AG04450 (cell line): ENCODE measurements around the gene ISG15. TPM values are rescaled to one million over a fixed set of nuclear protein-coding genes. Genes with fewer than 3 reads are reported as not detected.
A peak's percentile ranks its signal among the peaks of the same experiment; 100 is the strongest.

Experiments
- CTCF ChIA-PET: fragments of 300-600, 350-600 bp; formaldehyde crosslinking; extraction: SDS; loops from one replicate; lab custom pipeline; 2022; ENCODE audit warnings: antibody characterized with exemption, inconsistent platforms; lab: Charles Lee
- POLR2A ChIA-PET: fragments of 350-600 bp; formaldehyde crosslinking; extraction: SDS; loops from one replicate; lab custom pipeline; 2021; ENCODE audit warnings: antibody characterized with exemption, inconsistent platforms; lab: Yijun Ruan, JAX
- DNase-seq: peaks from one replicate; pipeline ENCODE4 v3.0.0-alpha.2; 2011; ENCODE audit warnings: low read depth, low spot score
- H3K27ac ChIP-seq: one replicate; pipeline ENCODE4 v1.5.1; 2012; ENCODE audit warnings: low read depth, low read length, control low read depth
- H3K27me3 ChIP-seq: one replicate; pipeline ENCODE4 v1.6.0; 2012; ENCODE audit warnings: low read length; ENCODE audit not compliant: control insufficient read depth, insufficient read depth
- H3K4me3 ChIP-seq: 2 replicates; pipeline ENCODE4 v1.5.1; 2011; ENCODE audit warnings: mild to moderate bottlenecking, low read depth, low read length, control low read depth
- H3K9me3 ChIP-seq: 2 replicates; pipeline ENCODE4 v1.5.1; 2012; ENCODE audit warnings: low read length; ENCODE audit not compliant: control insufficient read depth, insufficient read depth
- CTCF ChIP-seq: IDR thresholded peaks from 2 replicates; pipeline ENCODE4 v1.5.1; 2011; ENCODE audit warnings: low read depth, low read length, control low read depth, inconsistent platforms
- polyA plus RNA-seq: library from polyadenylated mRNA; depleted of rRNA; stranded (reverse); fragments of >200 nt; gene quantifications from 2 replicates; pipeline ENCODE4 v1.2.3, GENCODE V29; 2011

The ISG15 gene
- polyA plus RNA-seq, 1 experiment = 22.4 TPM

- ChIA-PET POLR2A (no interaction called here), CTCF (no interaction called here)
- Histone ChIP-seq H3K4me3 (no peak overlapping the region), H3K27ac (no peak overlapping the region), H3K9me3 (no peaks in the 10 kb centered on the region; the same call in 1 of the 2 replicates), H3K27me3 (no peaks in the 10 kb centered on the region)
- no peak for TF ChIP-seq CTCF
- DNase-seq = no peak
These were observed 9.5 kb upstream of the ISG15 start for GRCh38 chr1:1003618-1004419.

DNA sequence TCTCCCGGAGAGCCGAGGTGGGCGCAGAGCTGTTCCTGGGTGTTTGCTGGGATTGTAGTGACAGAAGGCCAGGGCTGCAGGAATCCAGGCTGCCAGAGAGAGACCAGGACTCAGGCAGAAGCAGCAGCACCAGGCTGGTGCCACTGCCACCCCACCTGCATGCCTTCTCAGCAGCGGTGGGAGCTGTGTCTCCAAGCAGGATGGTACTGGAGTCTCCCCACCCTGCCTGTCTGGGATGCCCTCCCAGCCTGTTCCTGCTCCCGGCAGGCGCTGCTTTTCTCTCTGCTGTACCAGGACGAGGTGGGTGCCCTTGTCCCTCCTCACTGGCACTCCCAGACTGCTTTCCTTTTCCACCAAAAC, 8.9 kb upstream of the ISG15 start:
- TF ChIP-seq CTCF = no peak
- Histone ChIP-seq H3K4me3 (no peak overlapping the region), H3K9me3 (no peaks in the 10 kb centered on the region; the same call in 1 of the 2 replicates), H3K27me3 (no peaks in the 10 kb centered on the region), H3K27ac (no peak overlapping the region)
- no peak for DNase-seq
- ChIA-PET CTCF (no interaction called here), POLR2A (no interaction called here)

- ChIA-PET CTCF (no interaction called here), POLR2A (interaction anchor here (1.1 kb wide), 1 partner anchor 14 kb away, joined by 3 read pairs; the partner anchor contains the start of gene AGRN)
- no peak for TF ChIP-seq CTCF
- Histone ChIP-seq H3K4me3 (no peak overlapping the region), H3K27me3 (no peaks in the 10 kb centered on the region), H3K9me3 (no peaks in the 10 kb centered on the region; the same call in 1 of the 2 replicates), H3K27ac (peak overlapping the region; percentile 21)
- DNase-seq = no peak
These were observed 8.3 kb upstream of the ISG15 start for GRCh38 chr1:1004780-1005697.

GRCh38 chr1:1005774-1006304, 7.5 kb upstream of the ISG15 start:
- ChIA-PET POLR2A (interaction anchor here (1.1 kb wide), 1 partner anchor 14 kb away, joined by 3 read pairs; the partner anchor contains the start of gene AGRN), CTCF (no interaction called here)
- no peak for TF ChIP-seq CTCF
- Histone ChIP-seq H3K27ac (no peak overlapping the region), H3K27me3 (no peaks in the 10 kb centered on the region), H3K9me3 (no peaks in the 10 kb centered on the region; the same call in 1 of the 2 replicates), H3K4me3 (no peak overlapping the region)
- no peak for DNase-seq
